Endothelial cell of umbilical vein (primary cell): ENCODE data around the gene NT5DC2. TPM values are rescaled to one million over a fixed set of nuclear protein-coding genes. Genes with fewer than 3 reads are reported as not detected.

Experiments
- BruUV-seq: library from RNA; stranded (reverse); fragments of 400-500 nt; replicated peaks from 2 replicates; lab custom pipeline; 2021; lab: Mats Ljungman, UMichigan
- CTCF ChIA-PET: fragments of 300-600, 350-600 bp; sonication (Branson Sonifier 250); formaldehyde crosslinking; loops from one replicate; lab custom pipeline; 2021; ENCODE audit warnings: antibody characterized with exemption, inconsistent platforms; lab: Charles Lee
- POLR2A ChIA-PET: fragments of 300-600, 350-600 bp; sonication (Branson Sonifier 250); formaldehyde crosslinking; loops from one replicate; lab custom pipeline; 2021; ENCODE audit warnings: antibody characterized with exemption, inconsistent platforms; lab: Charles Lee
- DNase-seq: peaks from one replicate; pipeline ENCODE4 v3.0.0-alpha.2; 2011; ENCODE audit warnings: low read depth, low spot score
- FAIRE-seq: peaks from 2 replicates; lab custom pipeline; 2011; peaks lifted over from hg19 to GRCh38; lab: Jason Lieb, UNC
- H2AFZ ChIP-seq: 2 replicates; pipeline ENCODE4 v1.6.0; 2012; ENCODE audit warnings: low read depth, low read length, control low read depth, inconsistent platforms
- H3K27ac ChIP-seq: 2 replicates; pipeline ENCODE4 v1.5.1; 2011; ENCODE audit warnings: low read depth, mild to moderate bottlenecking, control low read depth, low read length, moderate library complexity; ENCODE audit not compliant: insufficient read depth
- H3K27me3 ChIP-seq, 2 experiments: 2 replicates each; pipeline versions ENCODE4 v1.6.0 to v1.6.1; 2011; ENCODE audit warnings: low read length in 2 of 2, mixed read lengths in 1 of 2; ENCODE audit not compliant: control insufficient read depth in 2 of 2, insufficient read depth in 2 of 2
- H3K36me3 ChIP-seq, 2 experiments: 2 replicates in 1 of 2; 3 replicates in 1 of 2; pipeline ENCODE4 v1.5.1; 2011; ENCODE audit warnings: low read length in 2 of 2, mild to moderate bottlenecking in 1 of 2, moderate library complexity in 1 of 2; ENCODE audit not compliant: control insufficient read depth in 2 of 2, insufficient read depth in 2 of 2; ENCODE audit errors: extremely low read depth in 1 of 2
- H3K4me1 ChIP-seq: 3 replicates; pipeline ENCODE4 v1.5.1; 2011; ENCODE audit warnings: mild to moderate bottlenecking, low read length; ENCODE audit not compliant: control insufficient read depth, insufficient read depth; ENCODE audit errors: extremely low read depth
- H3K4me2 ChIP-seq: 2 replicates; pipeline ENCODE4 v1.6.1; 2011; ENCODE audit warnings: low read length, control low read depth, mixed read lengths; ENCODE audit not compliant: insufficient read depth
- H3K4me3 ChIP-seq, 3 experiments: fragments of 200-600 bp in 1 of 3; sonication (generic), shearing (Covaris generic) in 1 of 3; replicated peaks in 1 of 3; 2 replicates each; pipeline ENCODE4 v1.5.1; 2011 to 2016; ENCODE audit warnings: control low read depth in 3 of 3, low read length in 3 of 3, mild to moderate bottlenecking in 2 of 3, inconsistent platforms in 1 of 3, low read depth in 1 of 3, moderate library complexity in 1 of 3; ENCODE audit not compliant: insufficient read depth in 1 of 3
- H3K79me2 ChIP-seq: 2 replicates; pipeline ENCODE4 v1.6.0; 2012; ENCODE audit warnings: low read length, inconsistent platforms; ENCODE audit not compliant: control insufficient read depth, insufficient read depth
- H3K9ac ChIP-seq: replicated peaks from 2 replicates; pipeline ENCODE3; 2011; ENCODE audit warnings: low read length, control low read depth; ENCODE audit not compliant: insufficient read depth; ENCODE audit errors: extremely low read depth
- H3K9me1 ChIP-seq: replicated peaks from 3 replicates; pipeline ENCODE4 v1.6.0; 2011; ENCODE audit warnings: mild to moderate bottlenecking, low read length; ENCODE audit not compliant: control insufficient read depth, insufficient read depth; ENCODE audit errors: extremely low read depth
- H3K9me3 ChIP-seq: replicated peaks from 2 replicates; pipeline ENCODE4 v1.5.1; 2012; ENCODE audit warnings: low read length, inconsistent platforms; ENCODE audit not compliant: control insufficient read depth, insufficient read depth
- H4K20me1 ChIP-seq: replicated peaks from 2 replicates; pipeline ENCODE3; 2011; ENCODE audit warnings: mild to moderate bottlenecking, low read length; ENCODE audit not compliant: control insufficient read depth, insufficient read depth; ENCODE audit errors: extremely low read depth
- EZH2 ChIP-seq: IDR thresholded peaks from 2 replicates; pipeline ENCODE4 v1.6.1; 2012; ENCODE audit warnings: borderline replicate concordance, low read depth, mild to moderate bottlenecking, moderate library complexity, low read length, inconsistent platforms; ENCODE audit not compliant: severe bottlenecking
- FOS ChIP-seq: IDR thresholded peaks from 2 replicates; pipeline ENCODE4 v1.6.1; 2011; ENCODE audit warnings: mild to moderate bottlenecking, low read length, moderate library complexity, borderline replicate concordance; ENCODE audit not compliant: insufficient read depth
- GATA2 ChIP-seq: IDR thresholded peaks from 2 replicates; pipeline ENCODE4 v1.7.0; 2011; ENCODE audit warnings: low read depth, mild to moderate bottlenecking, moderate library complexity, mixed read lengths, low read length; ENCODE audit not compliant: insufficient read length, insufficient read depth
- JUN ChIP-seq: IDR thresholded peaks from 2 replicates; pipeline ENCODE4 v1.6.1; 2011; ENCODE audit warnings: borderline replicate concordance, low read depth; ENCODE audit not compliant: insufficient read length, insufficient read depth
- MYC ChIP-seq: IDR thresholded peaks from one replicate; pipeline ENCODE4 v1.6.1; 2011; ENCODE audit warnings: mild to moderate bottlenecking, low read depth, low read length
- POLR2A ChIP-seq: IDR thresholded peaks from 2 replicates; pipeline ENCODE4 v1.6.1; 2012; ENCODE audit warnings: low read depth, mild to moderate bottlenecking, control low read depth, low read length
- POLR2AphosphoS5 ChIP-seq: IDR thresholded peaks from 2 replicates; pipeline ENCODE4 v1.6.1; 2012; ENCODE audit warnings: low read depth, mild to moderate bottlenecking, control low read depth, low read length, moderate library complexity; ENCODE audit not compliant: insufficient read depth
- dilution Hi-C: fragments of 300-500 bp; cut with MboI; formaldehyde crosslinking; loops from one replicate; pipeline ENCODE4 v1.15.0; 2019; ENCODE audit warnings: low sequenced_read_pairs; ENCODE audit not compliant: extremely low pct_ligation_motif_present
- intact Hi-C: fragments of 100-400 bp; cut with micrococcal nuclease; formaldehyde crosslinking; loops from one replicate; pipeline ENCODE4 v1.10.0; 2022
- polyA plus RNA-seq, 4 experiments: library from polyadenylated mRNA; depleted of rRNA in 3 of 4; stranded (reverse) in 3 of 4; unstranded in 1 of 4; fragments of >200 nt; gene quantifications; 2 replicates each; pipeline versions ENCODE4 v1.2.1 to v1.2.3, GENCODE V29; 2011 to 2012; ENCODE audit warnings: missing spikeins in 1 of 4
- total RNA-seq: library from RNA; stranded (reverse); gene quantifications from 2 replicates; pipeline ENCODE4 v1.2.3, GENCODE V29; 2021
- TF ChIP-seq, protein P1 (sequence below), 2 donors: IDR thresholded peaks; 1 replicate in 1 of 2; 2 replicates in 1 of 2; pipeline ENCODE4 v1.5.1; 2011; ENCODE audit warnings: low read length in 2 of 2, mild to moderate bottlenecking in 2 of 2, moderate library complexity in 2 of 2, control low read depth in 1 of 2, inconsistent platforms in 1 of 2, low read depth in 1 of 2; ENCODE audit not compliant: insufficient read depth in 1 of 2; ENCODE audit errors: extremely low read depth in 1 of 2
- TF ChIP-seq, protein P2 (sequence below): IDR thresholded peaks from 2 replicates; pipeline ENCODE4 v1.6.1; 2011; ENCODE audit not compliant: insufficient read depth, insufficient read length

The NT5DC2 gene
- total and polyA plus RNA-seq, 2 donors (not counting 3 experiments of a cell fraction or from before 2014, with no cell fraction given), result 298 to 402 TPM

GRCh38 chr3:52512105-52512504 lies 21.6 kb downstream of the NT5DC2 start:
- BruUV-seq, result no TSS peak
- ChIA-PET CTCF (interaction anchor here (1.0 kb wide), 1 partner anchor 31 kb away, joined by 3 read pairs; no protein-coding TSS in a partner anchor), POLR2A (interaction anchor here (0.6 to 0.8 kb wide), 2 partner anchors 13 to 15 kb away, joined by 3 read pairs; no protein-coding TSS in a partner anchor)
- Histone ChIP-seq H3K27me3 (no peaks in the 10 kb centered on the region), H3K27ac (peak overlapping the region; percentile 24), H3K9me1 (no peaks in the 10 kb centered on the region), H3K9me3 (no peaks in the 10 kb centered on the region), H3K36me3 (peaks cover 21 to 83% of the 10 kb centered on the region in 2 experiments), H4K20me1 (no peaks in the 10 kb centered on the region), H3K79me2 (no peaks in the 10 kb centered on the region), H3K9ac (no peak overlapping the region), H3K4me3 (no peak overlapping the region), H3K4me2 (no peak overlapping the region), H2AFZ (no peak overlapping the region), H3K4me1 (peaks cover 3% of the 10 kb centered on the region)
- intact Hi-C loops (no loop called here), dilution Hi-C loops (no loop called here)
- no peak for FAIRE-seq
- TF ChIP-seq FOS (no peak), POLR2A (no peak), JUN (no peak)
- TF ChIP-seq, protein P1, sequence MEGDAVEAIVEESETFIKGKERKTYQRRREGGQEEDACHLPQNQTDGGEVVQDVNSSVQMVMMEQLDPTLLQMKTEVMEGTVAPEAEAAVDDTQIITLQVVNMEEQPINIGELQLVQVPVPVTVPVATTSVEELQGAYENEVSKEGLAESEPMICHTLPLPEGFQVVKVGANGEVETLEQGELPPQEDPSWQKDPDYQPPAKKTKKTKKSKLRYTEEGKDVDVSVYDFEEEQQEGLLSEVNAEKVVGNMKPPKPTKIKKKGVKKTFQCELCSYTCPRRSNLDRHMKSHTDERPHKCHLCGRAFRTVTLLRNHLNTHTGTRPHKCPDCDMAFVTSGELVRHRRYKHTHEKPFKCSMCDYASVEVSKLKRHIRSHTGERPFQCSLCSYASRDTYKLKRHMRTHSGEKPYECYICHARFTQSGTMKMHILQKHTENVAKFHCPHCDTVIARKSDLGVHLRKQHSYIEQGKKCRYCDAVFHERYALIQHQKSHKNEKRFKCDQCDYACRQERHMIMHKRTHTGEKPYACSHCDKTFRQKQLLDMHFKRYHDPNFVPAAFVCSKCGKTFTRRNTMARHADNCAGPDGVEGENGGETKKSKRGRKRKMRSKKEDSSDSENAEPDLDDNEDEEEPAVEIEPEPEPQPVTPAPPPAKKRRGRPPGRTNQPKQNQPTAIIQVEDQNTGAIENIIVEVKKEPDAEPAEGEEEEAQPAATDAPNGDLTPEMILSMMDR (IDR thresholded peaks at IDR 0.05; ENCODE audit: extremely low read depth in 1 of 2, insufficient read depth in 1 of 2, low read depth in 1 of 2, low read length in 2 of 2), result no peak
- TF ChIP-seq, protein P2, sequence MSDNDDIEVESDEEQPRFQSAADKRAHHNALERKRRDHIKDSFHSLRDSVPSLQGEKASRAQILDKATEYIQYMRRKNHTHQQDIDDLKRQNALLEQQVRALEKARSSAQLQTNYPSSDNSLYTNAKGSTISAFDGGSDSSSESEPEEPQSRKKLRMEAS, result no peak
- no peak for DNase-seq

GRCh38 chr3:52511509-52511908 lies 22.1 kb downstream of the NT5DC2 start:
- dilution Hi-C loops (no loop called here), intact Hi-C loops (no loop called here)
- DNase-seq (no peak), FAIRE-seq (no peak)
- Histone ChIP-seq H3K9ac (no peak overlapping the region), H3K4me3 (no peak overlapping the region), H3K27me3 (no peaks in the 10 kb centered on the region), H3K9me3 (no peaks in the 10 kb centered on the region), H3K4me2 (no peak overlapping the region), H3K27ac (no peak overlapping the region), H3K4me1 (peaks cover 7% of the 10 kb centered on the region), H4K20me1 (no peaks in the 10 kb centered on the region), H3K79me2 (no peaks in the 10 kb centered on the region), H3K9me1 (no peaks in the 10 kb centered on the region), H2AFZ (no peak overlapping the region), H3K36me3 (peaks cover 24 to 82% of the 10 kb centered on the region in 2 experiments)
- CTCF ChIA-PET, result interaction anchor here (1.0 to 1.5 kb wide), 3 partner anchors 13 to 30 kb away, joined by 3 to 4 read pairs (median 3); no protein-coding TSS in a partner anchor
- no TSS peak for BruUV-seq
- POLR2A ChIA-PET, result interaction anchor here (0.6 to 0.8 kb wide), 3 partner anchors 12 to 15 kb away, joined by 3 to 16 read pairs (median 3); no protein-coding TSS in a partner anchor
- TF ChIP-seq, protein P2, result no peak
- TF ChIP-seq POLR2A (no peak), EZH2 (no peak), JUN (no peak), POLR2AphosphoS5 (no peak), FOS (no peak), GATA2 (no peak), MYC (no peak)
- TF ChIP-seq, protein P1 (IDR thresholded peaks at IDR 0.05; ENCODE audit: extremely low read depth in 1 of 2, insufficient read depth in 1 of 2, low read depth in 1 of 2, low read length in 2 of 2), result no peak
